Suprapubic skin (tissue), 4 donors: ENCODE results near the gene ARPC4.

Source experiments
- CTCF ChIP-seq, 2 donors: fragments of 200-600 bp in 1 of 2; fragments of 450-650 bp in 1 of 2; sonication (generic) in 1 of 2; IDR thresholded peaks; one replicate each; pipeline ENCODE4 v1.5.1; 2016 to 2019; ENCODE audit warnings: antibody characterized with exemption in 2 of 2, mild to moderate bottlenecking in 1 of 2, moderate library complexity in 1 of 2
- EP300 ChIP-seq: sonication (generic); formaldehyde crosslinking; IDR thresholded peaks from one replicate; pipeline ENCODE4 v1.6.1; 2017; ENCODE audit warnings: antibody characterized with exemption
- POLR2A ChIP-seq, 2 donors: fragments of 450-650 bp; IDR thresholded peaks; one replicate each; pipeline ENCODE4 v1.6.1; 2017; ENCODE audit warnings: antibody characterized with exemption in 2 of 2, mild to moderate bottlenecking in 2 of 2, moderate library complexity in 2 of 2
- POLR2AphosphoS5 ChIP-seq, 3 donors: sonication (generic); formaldehyde crosslinking; IDR thresholded peaks; one replicate each; pipeline ENCODE4 v1.6.1; 2017; ENCODE audit warnings: antibody characterized with exemption in 3 of 3

- TF ChIP-seq CTCF (IDR thresholded peaks at IDR 0.05) (no peak), POLR2A (IDR thresholded peaks at IDR 0.05) (no peak), POLR2AphosphoS5 (IDR thresholded peaks at IDR 0.05) (no peak), EP300 (no peak)
These were observed 41.9 kb downstream of the ARPC4 start for GRCh38 chr3:9834520-9835380.
